WTC11 (cell line): ENCODE data around the gene TMEM150B. TPM values are rescaled to one million over a fixed set of nuclear protein-coding genes. Genes with fewer than 3 reads are reported as not detected.

Source experiments
- ATAC-seq: fragments of 200-7000 bp; cut with Tn5 transposase; 2 replicates; pipeline ENCODE4 v1.10.0; 2021; ENCODE audit warnings: mild to moderate bottlenecking, moderate library complexity
- CTCF ChIA-PET: fragments of 300-600 bp; sonication (Branson Sonifier 250); formaldehyde crosslinking; loops from one replicate; lab custom pipeline; 2021; ENCODE audit warnings: antibody characterized with exemption; lab: Charles Lee
- POLR2A ChIA-PET: fragments of 350-600 bp; sonication (Branson Sonifier 250); formaldehyde crosslinking; loops from one replicate; lab custom pipeline; 2021; ENCODE audit warnings: antibody characterized with exemption; lab: Charles Lee
- DNase-seq: peaks from one replicate; pipeline ENCODE4 v3.0.0; 2021; ENCODE audit warnings: low spot score
- H3K27ac Mint-ChIP-seq: 2 replicates; pipeline ENCODE4 v1.8.0; 2021; ENCODE audit warnings: mixed read lengths
- H3K27me3 Mint-ChIP-seq: 2 replicates; pipeline ENCODE4 v1.8.0; 2021; ENCODE audit warnings: low read depth, mild to moderate bottlenecking, moderate library complexity, mixed read lengths
- H3K36me3 Mint-ChIP-seq: 2 replicates; pipeline ENCODE4 v1.8.0; 2021; ENCODE audit warnings: mixed read lengths
- H3K4me1 Mint-ChIP-seq: 2 replicates; pipeline ENCODE4 v1.8.0; 2022; ENCODE audit warnings: mixed read lengths
- H3K4me3 Mint-ChIP-seq: 2 replicates; pipeline ENCODE4 v1.8.0; 2021; ENCODE audit warnings: mild to moderate bottlenecking, moderate library complexity, mixed read lengths
- H3K9me3 Mint-ChIP-seq: 2 replicates; pipeline ENCODE4 v1.8.0; 2021; ENCODE audit warnings: mixed read lengths
- CREM ChIP-seq: sonication (generic); formaldehyde crosslinking; IDR thresholded peaks from 2 replicates; pipeline ENCODE4 v1.8.1; 2022; ENCODE audit warnings: mild to moderate bottlenecking, missing genetic modification reagents, moderate library complexity
- ESRRA ChIP-seq: sonication (generic); formaldehyde crosslinking; IDR thresholded peaks from 2 replicates; pipeline ENCODE4 v1.8.1; 2022; ENCODE audit warnings: mild to moderate bottlenecking, missing genetic modification reagents, borderline replicate concordance
- ETV6 ChIP-seq: sonication (generic); formaldehyde crosslinking; IDR thresholded peaks from 2 replicates; pipeline ENCODE4 v1.8.1; 2022; ENCODE audit warnings: mild to moderate bottlenecking, missing genetic modification reagents
- FOXJ3 ChIP-seq: sonication (generic); formaldehyde crosslinking; IDR thresholded peaks from 2 replicates; pipeline ENCODE4 v1.9.0; 2021; ENCODE audit warnings: missing genetic modification reagents, mild to moderate bottlenecking, borderline replicate concordance
- FOXK1 ChIP-seq: sonication (generic); formaldehyde crosslinking; IDR thresholded peaks from 2 replicates; pipeline ENCODE4 v1.8.0; 2022; ENCODE audit warnings: mild to moderate bottlenecking, moderate library complexity, missing genetic modification reagents
- GABPB1 ChIP-seq: sonication (generic); formaldehyde crosslinking; IDR thresholded peaks from 2 replicates; pipeline ENCODE4 v1.8.1; 2023; ENCODE audit warnings: mild to moderate bottlenecking, missing genetic modification reagents
- NFATC4 ChIP-seq: fragments of 250-450 bp; sonication (Bioruptor Pico); IDR thresholded peaks from 2 replicates; pipeline ENCODE4 v1.9.0; 2021; ENCODE audit warnings: mild to moderate bottlenecking
- NR2C2 ChIP-seq: sonication (generic); formaldehyde crosslinking; IDR thresholded peaks from 2 replicates; pipeline ENCODE4 v1.8.0; 2022; ENCODE audit warnings: mild to moderate bottlenecking, missing genetic modification reagents
- PRRX2 ChIP-seq: fragments of 250-450 bp; sonication (Bioruptor Pico); IDR thresholded peaks from 2 replicates; pipeline ENCODE4 v1.8.0; 2021; ENCODE audit warnings: mild to moderate bottlenecking
- SP1 ChIP-seq: sonication (generic); formaldehyde crosslinking; conservative IDR thresholded peaks from 2 replicates; pipeline ENCODE4 v1.8.1; 2022; ENCODE audit warnings: missing genetic modification reagents
- TCF7 ChIP-seq: sonication (generic); formaldehyde crosslinking; IDR thresholded peaks from 2 replicates; pipeline ENCODE4 v1.8.0; 2022; ENCODE audit warnings: mild to moderate bottlenecking, low read depth, missing genetic modification reagents, moderate library complexity
- TEAD4 ChIP-seq: sonication (generic); formaldehyde crosslinking; IDR thresholded peaks from 2 replicates; pipeline ENCODE4 v1.8.0; 2022; ENCODE audit warnings: mild to moderate bottlenecking, missing genetic modification reagents
- ZNF219 ChIP-seq: sonication (generic); formaldehyde crosslinking; IDR thresholded peaks from 2 replicates; pipeline ENCODE4 v1.8.0; 2023; ENCODE audit warnings: missing genetic modification reagents, mild to moderate bottlenecking, borderline replicate concordance
- ZNF317 ChIP-seq: sonication (generic); formaldehyde crosslinking; IDR thresholded peaks from 2 replicates; pipeline ENCODE4 v1.8.1; 2023; ENCODE audit warnings: low read depth, mild to moderate bottlenecking, moderate library complexity, missing genetic modification reagents, borderline replicate concordance
- ZNF671 ChIP-seq: fragments of 250-450 bp; sonication (Bioruptor Pico); IDR thresholded peaks from 2 replicates; pipeline ENCODE4 v1.8.0; 2021; ENCODE audit warnings: mild to moderate bottlenecking
- total RNA-seq: library from RNA; stranded (reverse); gene quantifications from 3 replicates; pipeline ENCODE4 v1.2.3, GENCODE V29; 2021
- TF ChIP-seq, protein P1 (sequence below): sonication (generic); formaldehyde crosslinking; IDR thresholded peaks from 2 replicates; pipeline ENCODE4 v1.8.0; 2022; ENCODE audit warnings: mild to moderate bottlenecking, missing genetic modification reagents
- TF ChIP-seq, protein P2 (sequence below): sonication (generic); formaldehyde crosslinking; IDR thresholded peaks from 2 replicates; pipeline ENCODE4 v1.8.0; 2022; ENCODE audit warnings: mild to moderate bottlenecking, missing genetic modification reagents
- TF ChIP-seq, protein P3 (sequence below): sonication (generic); formaldehyde crosslinking; IDR thresholded peaks from 2 replicates; pipeline ENCODE4 v1.8.0; 2023; ENCODE audit warnings: missing genetic modification reagents, mild to moderate bottlenecking, borderline replicate concordance
- TF ChIP-seq, protein P4 (sequence below): sonication (generic); formaldehyde crosslinking; IDR thresholded peaks from 2 replicates; pipeline ENCODE4 v1.8.0; 2023; ENCODE audit warnings: mild to moderate bottlenecking, missing genetic modification reagents
- TF ChIP-seq, protein P5 (sequence below): sonication (generic); formaldehyde crosslinking; IDR thresholded peaks from 2 replicates; pipeline ENCODE4 v1.8.0; 2022; ENCODE audit warnings: mild to moderate bottlenecking, missing genetic modification reagents
- TF ChIP-seq, protein P6 (sequence below): fragments of 250-450 bp; sonication (Bioruptor Pico); conservative IDR thresholded peaks from 2 replicates; pipeline ENCODE4 v1.9.0; 2021; ENCODE audit warnings: mild to moderate bottlenecking
- TF ChIP-seq, protein P7 (sequence below): sonication (generic); formaldehyde crosslinking; IDR thresholded peaks from 2 replicates; pipeline ENCODE4 v1.8.1; 2023; ENCODE audit warnings: mild to moderate bottlenecking, missing genetic modification reagents, moderate library complexity

TMEM150B gene
- total RNA-seq, 1 experiment from 2014 or later = 0.44 TPM

DNA sequence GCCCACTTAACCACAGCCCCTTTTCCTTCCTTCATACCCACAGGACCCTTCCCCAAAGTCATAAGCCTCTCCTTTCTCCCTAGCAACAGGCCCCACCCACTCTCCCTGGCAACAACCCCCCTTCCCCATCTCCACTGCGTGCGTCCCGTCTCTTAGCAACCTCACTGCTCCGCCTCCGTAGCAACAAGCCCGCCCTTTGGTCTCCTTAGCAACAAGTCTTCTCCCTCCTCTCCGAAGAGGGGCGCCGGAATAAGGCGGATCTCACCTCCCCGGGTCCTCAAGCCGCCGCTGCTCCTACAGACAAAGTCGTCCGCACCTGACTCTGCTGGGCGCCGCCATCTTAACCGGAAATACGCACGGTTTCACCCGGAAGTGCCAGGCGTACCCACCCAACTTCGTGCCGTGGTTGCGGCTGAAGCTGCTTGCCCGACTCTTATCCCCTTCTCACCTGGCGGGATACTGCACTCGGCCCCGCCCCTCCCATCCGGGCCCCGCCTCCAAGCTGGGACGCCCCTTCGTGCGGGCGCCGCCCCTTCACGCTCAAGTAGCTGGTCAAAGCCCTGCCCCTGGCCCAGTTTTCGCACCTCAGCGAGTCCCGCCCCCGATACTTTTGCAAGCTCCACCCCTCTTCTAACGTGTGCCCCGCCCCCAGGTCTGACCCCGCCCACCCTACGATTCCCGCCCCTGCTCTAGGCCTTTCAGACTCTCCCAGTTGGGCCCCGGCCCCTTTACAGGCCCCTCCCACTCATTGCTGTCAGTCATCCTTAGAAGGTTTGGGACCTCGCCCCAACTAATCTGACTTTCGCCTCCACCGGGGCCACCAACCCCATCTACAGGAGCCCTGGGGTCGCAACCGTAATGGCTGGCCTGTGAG, 45.1 kb downstream of the TMEM150B start, which contains the start of gene HSPBP1:
Gene HSPBP1, minus strand, starts transcription at position 341 of the 874 bp plus-strand sequence. CDS start 502 bp downstream, outside the sequence.
- H3K4me3 Mint-ChIP-seq = peak within 1 kb of the TSS; percentile 96
- POLR2A ChIA-PET = interaction anchor here (0.7 to 2.8 kb wide), 6 partner anchors 10 to 196 kb away, joined by 3 to 15 read pairs (median 3); partner anchors contain the start of genes KMT5C, PPP6R1 and ZNF628
- no peaks in the 10 kb centered on the region for H3K9me3 Mint-ChIP-seq
- TF ChIP-seq ZNF317 (no peak), FOXJ3 (CRISPR knock-in tag) (no peak), GABPB1 (CRISPR knock-in tag) (peak; percentile 51; the same call in 1 of the 2 replicates), CREM (peak; percentile 69; the same call in 1 of the 2 replicates), SP1 (peak; percentile 96), TCF7 (CRISPR knock-in tag) (no peak), ETV6 (CRISPR knock-in tag) (0 out of 2 replicates have a peak, but pooled peaks have one; percentile 41), PRRX2 (CRISPR knock-in tag) (no peak), ZNF219 (CRISPR knock-in tag) (no peak), ZNF671 (CRISPR knock-in tag) (no peak), NFATC4 (no peak), FOXK1 (CRISPR knock-in tag) (peak; percentile 86), TEAD4 (CRISPR knock-in tag) (no peak), NR2C2 (CRISPR knock-in tag) (peak; percentile 67; the same call in 1 of the 2 replicates), ESRRA (CRISPR knock-in tag) (no peak)
- TF ChIP-seq, protein P1, sequence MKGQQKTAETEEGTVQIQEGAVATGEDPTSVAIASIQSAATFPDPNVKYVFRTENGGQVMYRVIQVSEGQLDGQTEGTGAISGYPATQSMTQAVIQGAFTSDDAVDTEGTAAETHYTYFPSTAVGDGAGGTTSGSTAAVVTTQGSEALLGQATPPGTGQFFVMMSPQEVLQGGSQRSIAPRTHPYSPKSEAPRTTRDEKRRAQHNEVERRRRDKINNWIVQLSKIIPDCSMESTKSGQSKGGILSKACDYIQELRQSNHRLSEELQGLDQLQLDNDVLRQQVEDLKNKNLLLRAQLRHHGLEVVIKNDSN (CRISPR knock-in tag) = peak; percentile 31; the same call in 1 of the 2 replicates
- TF ChIP-seq, protein P2, sequence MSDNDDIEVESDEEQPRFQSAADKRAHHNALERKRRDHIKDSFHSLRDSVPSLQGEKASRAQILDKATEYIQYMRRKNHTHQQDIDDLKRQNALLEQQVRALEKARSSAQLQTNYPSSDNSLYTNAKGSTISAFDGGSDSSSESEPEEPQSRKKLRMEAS (CRISPR knock-in tag) = peak; percentile 66
- TF ChIP-seq, protein P3, sequence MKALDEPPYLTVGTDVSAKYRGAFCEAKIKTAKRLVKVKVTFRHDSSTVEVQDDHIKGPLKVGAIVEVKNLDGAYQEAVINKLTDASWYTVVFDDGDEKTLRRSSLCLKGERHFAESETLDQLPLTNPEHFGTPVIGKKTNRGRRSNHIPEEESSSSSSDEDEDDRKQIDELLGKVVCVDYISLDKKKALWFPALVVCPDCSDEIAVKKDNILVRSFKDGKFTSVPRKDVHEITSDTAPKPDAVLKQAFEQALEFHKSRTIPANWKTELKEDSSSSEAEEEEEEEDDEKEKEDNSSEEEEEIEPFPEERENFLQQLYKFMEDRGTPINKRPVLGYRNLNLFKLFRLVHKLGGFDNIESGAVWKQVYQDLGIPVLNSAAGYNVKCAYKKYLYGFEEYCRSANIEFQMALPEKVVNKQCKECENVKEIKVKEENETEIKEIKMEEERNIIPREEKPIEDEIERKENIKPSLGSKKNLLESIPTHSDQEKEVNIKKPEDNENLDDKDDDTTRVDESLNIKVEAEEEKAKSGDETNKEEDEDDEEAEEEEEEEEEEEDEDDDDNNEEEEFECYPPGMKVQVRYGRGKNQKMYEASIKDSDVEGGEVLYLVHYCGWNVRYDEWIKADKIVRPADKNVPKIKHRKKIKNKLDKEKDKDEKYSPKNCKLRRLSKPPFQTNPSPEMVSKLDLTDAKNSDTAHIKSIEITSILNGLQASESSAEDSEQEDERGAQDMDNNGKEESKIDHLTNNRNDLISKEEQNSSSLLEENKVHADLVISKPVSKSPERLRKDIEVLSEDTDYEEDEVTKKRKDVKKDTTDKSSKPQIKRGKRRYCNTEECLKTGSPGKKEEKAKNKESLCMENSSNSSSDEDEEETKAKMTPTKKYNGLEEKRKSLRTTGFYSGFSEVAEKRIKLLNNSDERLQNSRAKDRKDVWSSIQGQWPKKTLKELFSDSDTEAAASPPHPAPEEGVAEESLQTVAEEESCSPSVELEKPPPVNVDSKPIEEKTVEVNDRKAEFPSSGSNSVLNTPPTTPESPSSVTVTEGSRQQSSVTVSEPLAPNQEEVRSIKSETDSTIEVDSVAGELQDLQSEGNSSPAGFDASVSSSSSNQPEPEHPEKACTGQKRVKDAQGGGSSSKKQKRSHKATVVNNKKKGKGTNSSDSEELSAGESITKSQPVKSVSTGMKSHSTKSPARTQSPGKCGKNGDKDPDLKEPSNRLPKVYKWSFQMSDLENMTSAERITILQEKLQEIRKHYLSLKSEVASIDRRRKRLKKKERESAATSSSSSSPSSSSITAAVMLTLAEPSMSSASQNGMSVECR = no peak
- TF ChIP-seq, protein P4, sequence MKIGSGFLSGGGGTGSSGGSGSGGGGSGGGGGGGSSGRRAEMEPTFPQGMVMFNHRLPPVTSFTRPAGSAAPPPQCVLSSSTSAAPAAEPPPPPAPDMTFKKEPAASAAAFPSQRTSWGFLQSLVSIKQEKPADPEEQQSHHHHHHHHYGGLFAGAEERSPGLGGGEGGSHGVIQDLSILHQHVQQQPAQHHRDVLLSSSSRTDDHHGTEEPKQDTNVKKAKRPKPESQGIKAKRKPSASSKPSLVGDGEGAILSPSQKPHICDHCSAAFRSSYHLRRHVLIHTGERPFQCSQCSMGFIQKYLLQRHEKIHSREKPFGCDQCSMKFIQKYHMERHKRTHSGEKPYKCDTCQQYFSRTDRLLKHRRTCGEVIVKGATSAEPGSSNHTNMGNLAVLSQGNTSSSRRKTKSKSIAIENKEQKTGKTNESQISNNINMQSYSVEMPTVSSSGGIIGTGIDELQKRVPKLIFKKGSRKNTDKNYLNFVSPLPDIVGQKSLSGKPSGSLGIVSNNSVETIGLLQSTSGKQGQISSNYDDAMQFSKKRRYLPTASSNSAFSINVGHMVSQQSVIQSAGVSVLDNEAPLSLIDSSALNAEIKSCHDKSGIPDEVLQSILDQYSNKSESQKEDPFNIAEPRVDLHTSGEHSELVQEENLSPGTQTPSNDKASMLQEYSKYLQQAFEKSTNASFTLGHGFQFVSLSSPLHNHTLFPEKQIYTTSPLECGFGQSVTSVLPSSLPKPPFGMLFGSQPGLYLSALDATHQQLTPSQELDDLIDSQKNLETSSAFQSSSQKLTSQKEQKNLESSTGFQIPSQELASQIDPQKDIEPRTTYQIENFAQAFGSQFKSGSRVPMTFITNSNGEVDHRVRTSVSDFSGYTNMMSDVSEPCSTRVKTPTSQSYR (CRISPR knock-in tag) = no peak
- TF ChIP-seq, protein P5, sequence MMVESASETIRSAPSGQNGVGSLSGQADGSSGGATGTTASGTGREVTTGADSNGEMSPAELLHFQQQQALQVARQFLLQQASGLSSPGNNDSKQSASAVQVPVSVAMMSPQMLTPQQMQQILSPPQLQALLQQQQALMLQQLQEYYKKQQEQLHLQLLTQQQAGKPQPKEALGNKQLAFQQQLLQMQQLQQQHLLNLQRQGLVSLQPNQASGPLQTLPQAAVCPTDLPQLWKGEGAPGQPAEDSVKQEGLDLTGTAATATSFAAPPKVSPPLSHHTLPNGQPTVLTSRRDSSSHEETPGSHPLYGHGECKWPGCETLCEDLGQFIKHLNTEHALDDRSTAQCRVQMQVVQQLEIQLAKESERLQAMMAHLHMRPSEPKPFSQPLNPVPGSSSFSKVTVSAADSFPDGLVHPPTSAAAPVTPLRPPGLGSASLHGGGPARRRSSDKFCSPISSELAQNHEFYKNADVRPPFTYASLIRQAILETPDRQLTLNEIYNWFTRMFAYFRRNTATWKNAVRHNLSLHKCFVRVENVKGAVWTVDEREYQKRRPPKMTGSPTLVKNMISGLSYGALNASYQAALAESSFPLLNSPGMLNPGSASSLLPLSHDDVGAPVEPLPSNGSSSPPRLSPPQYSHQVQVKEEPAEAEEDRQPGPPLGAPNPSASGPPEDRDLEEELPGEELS (CRISPR knock-in tag) = peak; percentile 37; the same call in 1 of the 2 replicates
- TF ChIP-seq, protein P6, sequence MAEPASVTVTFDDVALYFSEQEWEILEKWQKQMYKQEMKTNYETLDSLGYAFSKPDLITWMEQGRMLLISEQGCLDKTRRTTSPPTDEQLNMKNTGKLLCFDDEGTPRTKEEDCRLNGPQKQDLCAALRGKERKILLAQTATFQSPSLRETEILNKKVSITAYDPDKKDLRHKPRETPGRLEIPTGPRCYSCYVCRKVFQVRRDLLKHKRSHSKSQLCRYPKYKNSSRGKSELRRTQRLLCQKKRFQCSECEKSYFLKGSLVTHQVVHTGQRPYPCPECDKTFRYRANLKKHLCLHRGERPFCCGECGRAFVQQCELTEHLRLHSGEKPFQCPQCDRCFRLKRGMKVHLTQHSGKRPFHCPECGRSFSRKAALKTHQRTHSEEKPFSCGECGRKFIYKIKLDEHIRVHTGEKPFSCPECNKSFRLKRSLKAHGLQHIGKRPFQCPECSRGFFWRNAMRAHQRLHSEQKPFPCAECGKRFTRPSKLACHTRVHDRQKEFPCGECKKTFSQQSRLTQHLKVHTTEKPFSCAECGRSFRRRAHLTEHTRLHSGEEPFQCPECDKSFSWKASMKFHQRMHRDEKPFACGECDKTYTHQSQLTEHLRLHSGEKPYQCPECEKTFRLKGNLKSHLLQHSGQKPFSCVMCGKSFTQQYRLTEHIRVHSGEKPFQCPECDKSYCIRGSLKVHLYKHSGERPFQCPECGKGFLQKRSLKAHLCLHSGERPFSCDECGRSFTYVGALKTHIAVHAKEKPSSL = no peak
- TF ChIP-seq, protein P7, sequence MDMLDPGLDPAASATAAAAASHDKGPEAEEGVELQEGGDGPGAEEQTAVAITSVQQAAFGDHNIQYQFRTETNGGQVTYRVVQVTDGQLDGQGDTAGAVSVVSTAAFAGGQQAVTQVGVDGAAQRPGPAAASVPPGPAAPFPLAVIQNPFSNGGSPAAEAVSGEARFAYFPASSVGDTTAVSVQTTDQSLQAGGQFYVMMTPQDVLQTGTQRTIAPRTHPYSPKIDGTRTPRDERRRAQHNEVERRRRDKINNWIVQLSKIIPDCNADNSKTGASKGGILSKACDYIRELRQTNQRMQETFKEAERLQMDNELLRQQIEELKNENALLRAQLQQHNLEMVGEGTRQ (CRISPR knock-in tag) = peak; percentile 46; the same call in 1 of the 2 replicates
- H3K36me3 Mint-ChIP-seq = no peaks in the 10 kb centered on the region; the same call in 1 of the 2 replicates
- H3K27me3 Mint-ChIP-seq = no peaks in the 10 kb centered on the region
- ATAC-seq (peak; percentile 91), DNase-seq (peak; percentile 99)
- CTCF ChIA-PET = interaction anchor here (0.7 to 1.3 kb wide), 17 partner anchors 12 to 391 kb away, joined by 3 to 19 read pairs (median 4); partner anchors contain the start of genes DNAAF3, FIZ1, KMT5C and PPP6R1
- H3K4me1 Mint-ChIP-seq = peaks cover 18% of the 10 kb centered on the region
- H3K27ac Mint-ChIP-seq = peak within 1 kb of the TSS; percentile 99
